SK-N-MC (cell line): ENCODE data around the gene SASH1.

Source experiments
- EZH2 ChIP-seq: fragments of 200-600 bp; sonication (generic); IDR thresholded peaks from one replicate; pipeline ENCODE4 v1.6.1; 2017; ENCODE audit warnings: antibody characterized with exemption
- POLR2AphosphoS5 ChIP-seq: IDR thresholded peaks from 2 replicates; pipeline ENCODE4 v1.6.1; 2012; ENCODE audit warnings: mild to moderate bottlenecking, low read depth, low read length, borderline replicate concordance

DNA sequence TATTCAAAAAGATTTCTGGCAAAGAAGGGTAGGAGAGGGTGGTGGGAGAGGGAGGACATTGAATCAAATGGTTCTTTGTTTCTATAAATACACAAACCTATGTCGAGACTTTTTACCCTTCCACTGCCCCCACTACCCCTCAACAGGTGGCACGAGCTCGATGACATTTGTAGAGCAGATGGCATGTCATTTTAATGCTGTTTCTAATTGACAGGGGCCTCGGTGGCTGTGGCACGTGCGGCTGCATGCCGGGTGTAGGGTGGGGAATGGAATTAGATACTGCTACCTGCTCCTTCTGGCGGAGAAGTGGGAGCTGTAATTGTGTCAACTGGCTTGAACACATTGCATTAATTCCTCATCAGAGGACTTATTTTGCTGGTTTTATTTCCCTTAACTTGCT lies 29.1 kb upstream of the SASH1 start:
- TF ChIP-seq EZH2 (no peak), POLR2AphosphoS5 (no peak)
